Fibroblast of mammary gland (primary cell): Measurements from ENCODE around the gene TMEM191B.
A peak's percentile ranks its signal among the peaks of the same experiment; 100 is the strongest.
"Not testable (repeated sequence)": the region's sequence is repeated elsewhere in the genome, so short reads cannot be mapped to it uniquely, and the experiment has no call there.

Experiments used
- DNase-seq: peaks from one replicate; pipeline ENCODE4 v3.0.0-alpha.2; 2010; ENCODE audit warnings: low read depth
- H3K4me3 ChIP-seq: 2 replicates; pipeline ENCODE4 v1.5.1; 2011; ENCODE audit warnings: low read depth, mild to moderate bottlenecking, low read length, moderate library complexity; ENCODE audit not compliant: control insufficient read depth

TMEM191B gene

DNA sequence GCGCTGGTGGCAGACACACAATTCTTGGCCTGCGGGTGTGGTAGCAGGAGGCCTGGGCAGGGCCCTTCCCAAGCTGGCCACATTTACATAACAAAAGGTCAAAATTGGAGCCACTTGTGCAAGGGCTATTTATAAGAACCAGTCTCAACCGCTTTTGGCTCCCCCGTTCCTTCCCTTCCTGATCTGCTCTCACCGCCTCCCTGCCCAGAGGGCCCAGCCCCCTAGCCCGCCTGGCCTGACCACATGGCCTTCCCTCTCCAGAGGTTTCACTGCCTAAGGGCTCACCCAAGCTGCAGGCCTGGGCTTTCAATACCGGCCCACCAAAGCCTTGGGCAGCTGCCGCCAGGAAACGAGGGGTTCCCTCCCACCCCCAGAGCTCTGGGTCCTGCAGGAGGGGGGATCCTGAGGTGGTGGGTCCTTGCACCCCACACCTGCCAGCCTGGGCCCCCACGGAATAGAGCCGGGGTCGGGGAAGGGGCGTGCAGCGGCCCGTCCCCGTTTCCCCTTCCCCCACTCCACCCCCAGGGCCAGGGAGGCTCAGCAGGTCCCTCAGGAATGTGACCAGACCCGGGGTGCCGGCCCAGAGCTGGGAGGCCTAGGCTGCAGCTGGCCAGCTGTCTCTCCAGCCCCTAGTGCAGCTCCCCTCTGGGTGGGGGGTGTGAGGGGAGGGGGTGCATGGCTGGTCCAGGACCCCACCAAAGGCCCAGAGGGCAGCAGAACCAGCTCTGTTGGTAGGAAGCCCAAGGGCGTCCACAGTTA, 25.4 kb downstream of the TMEM191B start:
- DNase-seq, H3K4me3 ChIP-seq: not testable (repeated sequence)

DNA sequence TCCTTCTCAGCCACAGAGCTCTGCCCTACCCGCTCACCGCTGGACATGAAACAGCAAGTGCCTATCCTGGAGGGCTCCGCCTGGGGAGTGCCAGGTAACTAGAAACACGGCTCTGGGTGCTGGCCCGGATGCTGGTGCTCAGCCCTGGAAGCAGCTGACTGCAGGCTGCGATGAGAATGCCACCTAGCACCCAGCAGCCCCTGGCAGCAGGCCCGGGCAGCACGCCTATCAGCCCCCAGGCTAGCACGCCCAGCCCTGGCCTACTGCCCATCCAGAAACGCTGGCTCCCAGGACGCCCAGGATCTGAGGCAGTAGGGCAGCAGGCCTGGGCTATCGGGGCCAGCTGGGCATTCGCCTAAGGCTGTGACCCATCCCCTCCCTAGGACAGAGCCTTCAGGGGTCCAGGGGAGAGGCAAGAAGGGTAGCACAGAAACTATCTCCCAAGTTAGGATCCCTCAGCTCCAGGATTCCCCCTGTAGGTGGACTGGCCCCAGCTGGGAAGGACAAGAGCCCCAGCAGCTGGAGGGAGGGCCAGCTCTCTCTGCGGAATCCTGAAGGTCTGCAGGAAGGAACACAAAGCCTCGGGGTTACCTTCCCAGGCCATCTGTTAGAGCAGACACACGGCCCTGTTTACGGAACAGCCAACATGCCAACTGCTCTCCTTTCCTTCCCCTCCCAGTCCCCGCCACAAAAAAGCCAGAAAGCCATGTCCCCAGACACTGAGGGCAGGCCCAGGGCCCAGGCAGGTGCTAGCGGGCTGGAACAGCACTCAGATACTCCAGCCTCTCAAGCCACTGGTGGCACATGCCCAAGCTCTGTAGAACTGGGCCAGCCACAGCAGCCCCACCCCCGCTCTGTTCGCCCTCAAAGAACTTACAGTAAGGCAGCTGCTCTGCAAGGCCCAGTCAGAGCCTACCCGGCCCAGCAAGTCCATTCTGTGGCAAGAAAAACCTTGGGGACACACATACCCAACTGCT, 27.0 kb downstream of the TMEM191B start:
- DNase-seq, H3K4me3 ChIP-seq: not testable (repeated sequence)

DNA sequence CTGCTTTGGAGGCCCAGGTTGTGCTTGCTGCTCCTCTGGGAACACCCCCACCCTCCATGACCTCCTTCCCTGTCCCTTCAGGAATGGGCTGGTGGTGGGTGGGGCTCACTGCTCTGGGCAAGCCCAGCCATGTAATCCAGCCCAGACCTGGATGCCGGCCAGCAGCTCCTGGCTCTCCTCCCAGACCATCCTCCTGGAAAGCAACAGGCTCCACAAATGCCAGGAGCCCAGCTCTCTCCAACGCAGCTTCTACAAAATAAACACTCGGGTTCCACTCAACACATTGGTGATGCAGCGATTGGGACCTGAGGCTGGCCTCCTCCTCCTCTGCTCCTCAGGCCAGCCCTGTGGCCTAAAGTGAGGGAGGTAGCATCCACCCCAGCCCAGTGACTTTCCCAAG, 30.9 kb downstream of the TMEM191B start:
- not testable (repeated sequence) for DNase-seq, H3K4me3 ChIP-seq

DNA sequence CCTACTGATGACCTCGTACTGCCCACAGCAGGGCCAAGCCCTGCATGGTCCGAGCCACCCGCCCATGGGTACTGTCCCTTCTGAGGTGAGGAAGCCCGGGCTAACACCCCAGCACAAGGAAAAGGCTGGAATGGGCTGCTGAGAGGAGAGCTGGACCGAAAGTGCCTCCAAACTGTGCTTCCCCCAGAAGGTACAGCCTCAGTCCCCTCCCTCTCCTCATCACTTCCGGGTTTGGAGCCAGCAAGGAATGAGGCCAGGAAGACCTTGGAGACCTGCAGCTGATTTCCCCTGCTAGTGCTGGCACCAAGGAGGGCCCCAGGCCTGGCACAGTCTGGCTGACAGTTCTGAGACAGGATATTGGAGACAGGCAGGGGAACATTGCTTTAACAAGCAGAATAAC, 31.3 kb downstream of the TMEM191B start:
- not testable (repeated sequence) for H3K4me3 ChIP-seq, DNase-seq

DNA sequence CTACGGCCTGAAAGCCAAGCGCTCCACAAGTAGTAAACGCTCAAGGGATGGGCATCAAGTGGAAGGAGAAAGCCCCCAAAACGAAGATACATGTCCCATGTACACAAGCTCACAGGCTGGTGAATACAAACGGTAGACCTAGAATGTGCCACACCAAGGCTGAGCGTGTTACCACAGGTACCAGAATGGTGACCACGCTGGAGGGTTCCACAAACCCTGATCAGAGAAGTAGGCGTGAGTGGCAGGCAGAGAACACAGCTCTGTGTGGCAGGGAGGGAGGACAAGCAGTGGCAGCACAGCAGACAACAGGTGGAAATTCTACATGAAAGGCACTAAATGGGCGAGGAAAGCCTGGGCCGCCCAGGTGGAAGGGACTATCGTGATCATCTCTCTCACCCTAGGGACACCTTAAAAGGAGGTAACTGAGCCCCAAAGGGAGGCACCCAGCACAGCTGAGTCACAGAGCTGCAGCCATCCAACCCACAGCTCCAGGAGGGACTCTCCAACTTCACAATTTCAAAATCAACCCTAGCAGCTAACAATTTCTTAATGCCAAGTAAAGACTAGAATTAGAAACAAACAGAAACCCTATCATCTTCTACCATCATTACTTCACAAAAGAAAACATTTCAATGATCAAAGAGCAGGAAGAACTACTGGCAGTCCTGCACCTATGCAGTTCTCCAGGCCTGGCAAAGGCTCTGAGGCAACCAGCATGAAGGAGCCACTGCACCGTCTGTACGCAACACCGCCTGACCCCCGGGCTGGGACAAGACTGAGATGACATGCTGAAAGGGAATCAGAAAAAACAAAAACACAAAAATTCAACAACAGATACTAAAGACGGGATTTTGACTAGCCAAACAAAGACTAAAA, 32.7 kb downstream of the TMEM191B start:
- not testable (repeated sequence) for DNase-seq, H3K4me3 ChIP-seq

DNA sequence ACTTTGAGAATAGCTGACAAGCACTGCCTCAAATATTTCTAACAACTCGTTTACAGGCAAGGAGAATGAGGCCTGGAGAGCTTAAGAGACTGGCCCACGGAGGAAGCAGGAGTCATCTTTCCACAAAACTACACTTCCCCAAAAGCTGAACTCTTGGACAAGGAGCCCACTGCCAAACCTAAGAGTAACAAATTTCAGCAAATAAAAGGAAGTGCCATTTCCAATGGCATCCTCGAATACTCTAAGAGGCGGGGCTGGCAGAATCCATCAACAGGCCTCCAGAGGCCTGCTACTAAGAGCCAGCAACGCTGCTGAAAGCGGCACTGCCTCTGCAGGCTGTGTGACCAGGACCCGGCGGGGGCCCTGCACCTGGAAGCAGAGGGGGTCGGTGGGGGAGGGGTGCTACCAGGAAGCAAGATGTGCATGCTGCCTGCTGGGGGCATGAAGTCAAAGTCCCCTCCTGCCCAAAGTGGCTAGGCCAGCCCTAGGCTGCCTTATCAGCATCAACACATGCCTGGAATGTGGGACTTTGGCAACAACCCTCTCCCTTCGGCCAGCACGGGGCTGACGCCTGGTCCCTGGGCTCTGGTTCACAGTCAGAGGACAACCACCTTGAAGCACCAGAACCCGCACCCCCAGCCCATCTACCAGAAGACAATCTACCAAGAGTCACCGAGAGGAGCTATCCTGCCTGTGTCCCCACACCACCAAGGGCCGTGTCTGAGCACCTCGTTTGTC, 43.1 kb downstream of the TMEM191B start:
- not testable (repeated sequence) for H3K4me3 ChIP-seq, DNase-seq

DNA sequence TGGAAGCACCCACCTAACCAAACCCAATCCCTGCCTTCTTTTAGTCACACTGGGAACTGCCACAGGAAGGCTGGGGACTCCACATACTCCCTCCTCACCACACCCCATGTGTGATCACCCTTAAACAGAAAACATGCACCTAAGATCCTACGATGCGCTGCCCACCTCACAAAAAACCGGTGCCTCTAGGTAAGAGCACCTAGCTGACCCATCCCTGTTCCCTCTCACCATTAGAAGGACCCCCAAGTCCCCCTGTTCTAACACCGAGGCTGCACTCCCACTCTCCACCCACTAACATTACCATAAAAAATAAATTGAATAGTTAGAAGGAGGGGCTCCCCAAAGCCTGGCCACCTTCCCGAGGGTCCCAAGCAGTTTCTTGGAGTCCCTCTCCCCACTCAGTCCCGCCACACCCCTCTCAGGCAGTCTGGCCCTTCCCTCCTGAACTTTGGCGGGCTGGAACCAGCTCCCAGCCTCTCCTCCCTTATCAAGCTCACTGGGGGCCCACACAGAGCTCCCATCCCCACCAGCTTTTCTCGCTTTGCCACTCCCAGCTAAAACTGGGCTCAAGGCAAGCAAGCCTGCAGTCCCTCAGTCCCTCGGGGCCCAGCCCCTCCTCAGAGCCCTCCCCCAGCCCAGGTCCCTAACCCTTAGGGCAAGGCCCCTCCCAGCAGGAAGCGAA, 46.0 kb downstream of the TMEM191B start:
- DNase-seq, H3K4me3 ChIP-seq: not testable (repeated sequence)

DNA sequence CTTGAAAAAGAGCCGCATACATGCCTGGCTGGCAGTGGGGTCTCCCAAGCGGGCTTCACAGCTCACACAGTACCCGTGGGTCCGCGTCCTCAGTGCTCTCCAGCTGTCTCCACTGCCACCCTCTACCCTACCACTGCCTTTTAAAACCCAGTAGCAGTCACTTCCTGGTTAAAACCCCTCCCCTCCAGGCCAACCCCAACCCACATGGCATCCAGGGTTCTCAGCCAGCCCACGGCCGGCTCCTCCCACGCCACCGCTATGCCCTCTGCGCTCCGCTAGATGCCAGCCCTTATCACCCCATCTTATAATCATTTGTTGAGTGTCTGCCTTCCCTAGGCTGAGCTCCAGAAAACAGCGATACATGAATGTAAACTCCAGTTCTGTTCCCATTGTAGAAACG, 47.0 kb downstream of the TMEM191B start:
- not testable (repeated sequence) for H3K4me3 ChIP-seq, DNase-seq

DNA sequence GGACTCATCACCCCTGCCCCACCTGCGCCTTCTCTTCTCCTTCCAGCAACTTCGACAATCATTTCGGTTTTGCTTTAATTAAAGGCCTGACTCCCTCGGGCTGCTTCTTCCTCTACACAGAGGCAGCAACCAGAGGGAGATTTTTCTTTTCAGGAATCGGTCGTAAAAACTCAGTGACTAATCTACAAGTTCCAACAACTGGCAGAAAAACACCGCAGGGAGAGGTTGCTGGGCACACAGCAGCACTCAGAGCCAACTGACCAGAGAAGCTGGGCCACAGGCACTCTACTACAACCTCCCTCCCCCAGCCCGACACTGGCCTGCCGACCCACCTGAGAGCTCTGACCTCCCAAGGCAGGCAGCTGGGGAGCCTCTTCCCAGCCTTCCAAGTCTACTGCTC, 48.1 kb downstream of the TMEM191B start:
- DNase-seq, H3K4me3 ChIP-seq: not testable (repeated sequence)

DNA sequence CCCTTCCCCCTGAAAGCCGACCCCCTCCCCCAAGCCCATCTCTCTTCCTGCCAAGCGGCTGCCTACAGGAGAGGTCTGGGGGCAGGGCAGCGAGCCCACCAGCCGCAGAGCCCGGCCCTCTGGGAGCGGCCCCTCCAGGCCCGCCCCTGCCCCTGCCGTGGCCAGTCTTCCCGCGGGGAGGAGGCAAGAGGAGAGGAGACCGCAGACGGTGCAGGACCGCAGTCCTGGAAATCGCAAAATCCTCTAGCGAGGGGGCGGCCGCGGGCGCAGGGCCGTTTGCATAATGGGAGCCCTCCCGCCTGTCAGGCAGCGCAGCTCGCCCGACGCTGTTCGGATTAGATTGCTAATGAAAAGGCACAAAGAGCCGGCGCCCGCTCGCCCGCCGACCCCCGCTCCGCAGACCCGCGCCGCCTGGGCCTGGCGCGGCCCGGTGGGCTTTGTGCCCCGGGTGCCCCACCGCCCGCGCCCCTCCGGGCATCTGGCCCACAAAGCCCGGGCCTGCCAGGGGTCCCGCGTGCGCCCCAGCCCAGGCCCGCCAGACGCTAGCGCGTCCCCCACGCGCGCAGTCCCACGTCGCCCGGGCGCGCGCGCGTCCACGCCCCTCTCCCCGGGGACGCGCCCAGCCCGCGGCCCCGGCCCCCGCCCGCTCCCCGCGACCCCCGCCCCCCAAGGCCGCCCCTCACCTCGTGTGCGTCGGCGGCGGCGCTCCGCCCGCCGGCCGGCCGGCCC, 49.7 kb downstream of the TMEM191B start:
- DNase-seq = not testable (repeated sequence)

DNA sequence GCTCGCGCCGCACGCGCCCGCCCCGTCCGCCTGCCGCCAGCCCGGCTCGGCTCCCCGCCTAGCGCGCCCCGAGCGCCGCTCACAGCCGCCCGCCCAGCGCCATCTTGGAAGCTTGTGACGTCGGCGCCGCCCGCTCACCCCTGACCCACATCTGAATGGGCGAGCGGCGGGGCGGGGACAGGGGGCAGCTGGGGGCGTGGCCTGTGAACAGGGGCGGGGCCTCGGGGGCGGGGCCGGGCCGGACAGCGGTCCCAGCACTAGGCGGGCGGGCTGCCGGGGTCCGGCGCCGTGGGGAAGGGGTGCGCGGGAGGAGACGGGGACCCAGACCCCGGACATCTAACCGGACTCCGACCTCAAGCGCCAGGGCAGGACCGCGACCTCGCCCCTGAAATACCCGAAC, 50.2 kb downstream of the TMEM191B start:
- peak; percentile 0 for DNase-seq
- H3K4me3 ChIP-seq = not testable (repeated sequence)

More for the DNA sequence above, 49.7 kb downstream of the TMEM191B start:
- not testable (repeated sequence) for H3K4me3 ChIP-seq
